SK-N-SH (cell line): Measurements from ENCODE around the gene SYT7. TPM values are rescaled to one million over a fixed set of nuclear protein-coding genes. Genes with fewer than 3 reads are reported as not detected.

Experiments
- CTCF ChIA-PET: fragments of 300-600, 350-600 bp; formaldehyde crosslinking; extraction: SDS; loops from one replicate; lab custom pipeline; 2021; lab: Yijun Ruan, JAX
- POLR2A ChIA-PET: fragments of 350-600 bp; sonication (Branson Sonifier 250); formaldehyde crosslinking; extraction: SDS; loops from one replicate; lab custom pipeline; 2020; ENCODE audit warnings: antibody characterized with exemption, inconsistent platforms; lab: Yijun Ruan, JAX
- DNase-seq: peaks from one replicate; pipeline ENCODE4 v3.0.0; 2012
- H2AFZ ChIP-seq: fragments of 200-600 bp; sonication (generic); 2 replicates; pipeline ENCODE4 v1.8.1; 2016; ENCODE audit warnings: antibody characterized with exemption, mild to moderate bottlenecking, low read depth
- H3F3A ChIP-seq: fragments of 200-600 bp; sonication (generic); replicated peaks from 2 replicates; pipeline ENCODE3; 2016; ENCODE audit warnings: antibody characterized with exemption, mild to moderate bottlenecking; ENCODE audit not compliant: insufficient read depth
- H3K27ac ChIP-seq, 2 experiments: fragments of 200-500 bp in 1 of 2; fragments of 200-600 bp in 1 of 2; sonication (Bioruptor generic) in 1 of 2; sonication (generic), shearing (Covaris generic) in 1 of 2; 2 replicates each; pipeline versions ENCODE4 v1.5.1 to v1.6.1; 2014 to 2016; ENCODE audit warnings: low read depth in 2 of 2, inconsistent platforms in 1 of 2, low read length in 1 of 2, mild to moderate bottlenecking in 1 of 2, mixed read lengths in 1 of 2
- H3K27me3 ChIP-seq: fragments of 200-600 bp; sonication (generic), shearing (Covaris generic); 2 replicates; pipeline ENCODE4 v1.6.1; 2016; ENCODE audit warnings: mixed run types; ENCODE audit not compliant: insufficient read depth
- H3K36me3 ChIP-seq, 2 experiments: fragments of 200-500 bp in 1 of 2; fragments of 200-600 bp in 1 of 2; sonication (Bioruptor generic) in 1 of 2; sonication (generic) in 1 of 2; replicated peaks in 1 of 2; 2 replicates each; pipeline versions ENCODE3 to v1.5.1; 2014 to 2016; ENCODE audit warnings: low read length in 1 of 2, mild to moderate bottlenecking in 1 of 2; ENCODE audit not compliant: insufficient read depth in 2 of 2, control insufficient read depth in 1 of 2
- H3K4me1 ChIP-seq, 2 experiments: fragments of 200-500 bp in 1 of 2; fragments of 200-600 bp in 1 of 2; sonication (Bioruptor generic) in 1 of 2; sonication (generic), shearing (Covaris generic) in 1 of 2; 2 replicates each; pipeline versions ENCODE4 v1.5.1 to v1.6.1; 2014 to 2016; ENCODE audit warnings: low read depth in 1 of 2, low read length in 1 of 2, mixed run types in 1 of 2; ENCODE audit not compliant: insufficient read depth in 2 of 2, control insufficient read depth in 1 of 2
- H3K4me2 ChIP-seq: fragments of 200-600 bp; sonication (generic), shearing (Covaris generic); 2 replicates; pipeline ENCODE4 v1.6.1; 2017; ENCODE audit warnings: mixed run types
- H3K4me3 ChIP-seq, 2 experiments: fragments of 200-500 bp in 1 of 2; fragments of 200-600 bp in 1 of 2; sonication (Bioruptor generic) in 1 of 2; sonication (generic), shearing (Covaris generic) in 1 of 2; 2 replicates each; pipeline versions ENCODE4 v1.5.1 to v1.8.1; 2014 to 2016; ENCODE audit warnings: low read depth in 2 of 2, inconsistent platforms in 1 of 2, low read length in 1 of 2, mild to moderate bottlenecking in 1 of 2, mixed read lengths in 1 of 2, moderate library complexity in 1 of 2
- H3K79me2 ChIP-seq: fragments of 200-600 bp; sonication (generic); 2 replicates; pipeline ENCODE4 v1.8.1; 2017; ENCODE audit warnings: mild to moderate bottlenecking; ENCODE audit not compliant: insufficient read depth
- H3K9ac ChIP-seq: fragments of 200-600 bp; sonication (generic); 2 replicates; pipeline ENCODE4 v1.6.1; 2017; ENCODE audit warnings: mixed run types
- H3K9me2 ChIP-seq: fragments of 200-600 bp; sonication (generic); 2 replicates; pipeline ENCODE4 v1.6.1; 2017; ENCODE audit warnings: mixed run types
- H3K9me3 ChIP-seq: fragments of 200-600 bp; sonication (generic); 2 replicates; pipeline ENCODE4 v1.6.1; 2017; ENCODE audit warnings: mixed run types, mild to moderate bottlenecking, moderate library complexity
- H4K20me1 ChIP-seq: fragments of 200-600 bp; sonication (generic); 2 replicates; pipeline ENCODE4 v1.6.1; 2017; ENCODE audit warnings: mild to moderate bottlenecking, mixed run types; ENCODE audit not compliant: insufficient read depth
- CHD2 ChIP-seq: fragments of 150-350 bp; IDR thresholded peaks from 2 replicates; pipeline ENCODE4 v1.6.1; 2018; ENCODE audit warnings: low read length; ENCODE audit not compliant: partially characterized antibody
- EP300 ChIP-seq, 2 experiments: IDR thresholded peaks; 2 replicates each; pipeline versions ENCODE4 v1.4.0 to v1.6.1; 2012; ENCODE audit warnings: borderline replicate concordance in 1 of 2, low read depth in 1 of 2, low read length in 1 of 2
- EZH2phosphoT487 ChIP-seq: fragments of 200-600 bp; sonication (generic); IDR thresholded peaks from 2 replicates; pipeline ENCODE4 v1.6.1; 2017; ENCODE audit warnings: low read depth, mixed run types, mild to moderate bottlenecking, antibody characterized with exemption, moderate library complexity, borderline replicate concordance
- FOSL2 ChIP-seq: IDR thresholded peaks from 2 replicates; pipeline ENCODE4 v1.4.0; 2012; ENCODE audit warnings: low read depth, mild to moderate bottlenecking, moderate library complexity, borderline replicate concordance
- FOXJ3 ChIP-seq: sonication (generic); formaldehyde crosslinking; IDR thresholded peaks from 2 replicates; pipeline ENCODE4 v1.5.1; 2020; ENCODE audit warnings: mild to moderate bottlenecking, missing genetic modification reagents
- GABPA ChIP-seq: IDR thresholded peaks from 2 replicates; pipeline ENCODE4 v1.4.0; 2012; ENCODE audit warnings: low read depth, mild to moderate bottlenecking
- GATA2 ChIP-seq: sonication (generic); formaldehyde crosslinking; IDR thresholded peaks from 2 replicates; pipeline ENCODE4 v1.5.0; 2020; ENCODE audit warnings: mild to moderate bottlenecking, missing genetic modification reagents
- JUND ChIP-seq: IDR thresholded peaks from 2 replicates; pipeline ENCODE4 v1.4.0; 2012
- MAX ChIP-seq: IDR thresholded peaks from 2 replicates; pipeline ENCODE4 v1.4.0; 2012; ENCODE audit warnings: low read depth
- MEF2A ChIP-seq: IDR thresholded peaks from 2 replicates; pipeline ENCODE4 v1.4.0; 2012; ENCODE audit warnings: low read depth, borderline replicate concordance
- NFIC ChIP-seq: IDR thresholded peaks from 2 replicates; pipeline ENCODE4 v1.4.0; 2012; ENCODE audit warnings: borderline replicate concordance
- RAD21 ChIP-seq: IDR thresholded peaks from 2 replicates; pipeline ENCODE4 v1.6.1; 2012; ENCODE audit warnings: mild to moderate bottlenecking, low read length
- RCOR1 ChIP-seq: fragments of 150-350 bp; IDR thresholded peaks from 2 replicates; pipeline ENCODE4 v1.6.1; 2017; ENCODE audit warnings: antibody characterized with exemption, low read length
- RFX5 ChIP-seq: IDR thresholded peaks from 2 replicates; pipeline ENCODE4 v1.6.1; 2012; ENCODE audit warnings: mild to moderate bottlenecking, improper control_type of control experiment, low read length
- RXRA ChIP-seq: IDR thresholded peaks from 2 replicates; pipeline ENCODE4 v1.4.0; 2012; ENCODE audit warnings: low read depth, mild to moderate bottlenecking, borderline replicate concordance
- SIN3A ChIP-seq: IDR thresholded peaks from 2 replicates; pipeline ENCODE4 v1.6.1; 2012; ENCODE audit warnings: low read depth, mild to moderate bottlenecking, low read length, moderate library complexity, borderline replicate concordance
- SMC3 ChIP-seq: IDR thresholded peaks from 2 replicates; pipeline ENCODE4 v1.6.1; 2012; ENCODE audit warnings: low read depth, low read length, improper control_type of control experiment
- TCF12 ChIP-seq: IDR thresholded peaks from 2 replicates; pipeline ENCODE4 v1.4.0; 2012
- TEAD4 ChIP-seq: IDR thresholded peaks from 2 replicates; pipeline ENCODE4 v1.4.0; 2012; ENCODE audit warnings: mild to moderate bottlenecking, borderline replicate concordance; ENCODE audit not compliant: insufficient read depth
- USF1 ChIP-seq: IDR thresholded peaks from 2 replicates; pipeline ENCODE4 v1.4.0; 2012; ENCODE audit warnings: low read depth, borderline replicate concordance
- YY1 ChIP-seq: IDR thresholded peaks from 2 replicates; pipeline ENCODE4 v1.4.0; 2012; ENCODE audit warnings: low read depth, mild to moderate bottlenecking
- ZBTB33 ChIP-seq: IDR thresholded peaks from 2 replicates; pipeline ENCODE4 v1.4.0; 2012; ENCODE audit warnings: low read depth, borderline replicate concordance
- WGBS: methylation state at CpG from one replicate; pipeline ENCODE4 v1.1.6; 2017; ENCODE audit warnings: low lambda C conversion rate; 5-methylcytosine and 5-hydroxymethylcytosine counted together
- polyA plus RNA-seq, 3 experiments: library from polyadenylated mRNA; depleted of rRNA; stranded (reverse); fragments of >200 nt; gene quantifications; 2 replicates each; pipeline ENCODE4 v1.2.3, GENCODE V29; 2012
- TF ChIP-seq, protein P1 (sequence below): IDR thresholded peaks from 2 replicates; pipeline ENCODE4 v1.6.1; 2012; ENCODE audit warnings: mild to moderate bottlenecking, low read depth, low read length, moderate library complexity

Gene SYT7
- polyA plus RNA-seq, 1 of the 3 experiments (the other 2 are of a cell fraction): 1.1 TPM

GRCh38 chr11:61625525-61625924 is 44.6 kb upstream of the SYT7 start (continued):
- TF ChIP-seq GATA2 (CRISPR knock-in tag): no peak
- TF ChIP-seq EZH2phosphoT487: no peak
- TF ChIP-seq FOXJ3 (CRISPR knock-in tag): no peak
- TF ChIP-seq, protein P1, sequence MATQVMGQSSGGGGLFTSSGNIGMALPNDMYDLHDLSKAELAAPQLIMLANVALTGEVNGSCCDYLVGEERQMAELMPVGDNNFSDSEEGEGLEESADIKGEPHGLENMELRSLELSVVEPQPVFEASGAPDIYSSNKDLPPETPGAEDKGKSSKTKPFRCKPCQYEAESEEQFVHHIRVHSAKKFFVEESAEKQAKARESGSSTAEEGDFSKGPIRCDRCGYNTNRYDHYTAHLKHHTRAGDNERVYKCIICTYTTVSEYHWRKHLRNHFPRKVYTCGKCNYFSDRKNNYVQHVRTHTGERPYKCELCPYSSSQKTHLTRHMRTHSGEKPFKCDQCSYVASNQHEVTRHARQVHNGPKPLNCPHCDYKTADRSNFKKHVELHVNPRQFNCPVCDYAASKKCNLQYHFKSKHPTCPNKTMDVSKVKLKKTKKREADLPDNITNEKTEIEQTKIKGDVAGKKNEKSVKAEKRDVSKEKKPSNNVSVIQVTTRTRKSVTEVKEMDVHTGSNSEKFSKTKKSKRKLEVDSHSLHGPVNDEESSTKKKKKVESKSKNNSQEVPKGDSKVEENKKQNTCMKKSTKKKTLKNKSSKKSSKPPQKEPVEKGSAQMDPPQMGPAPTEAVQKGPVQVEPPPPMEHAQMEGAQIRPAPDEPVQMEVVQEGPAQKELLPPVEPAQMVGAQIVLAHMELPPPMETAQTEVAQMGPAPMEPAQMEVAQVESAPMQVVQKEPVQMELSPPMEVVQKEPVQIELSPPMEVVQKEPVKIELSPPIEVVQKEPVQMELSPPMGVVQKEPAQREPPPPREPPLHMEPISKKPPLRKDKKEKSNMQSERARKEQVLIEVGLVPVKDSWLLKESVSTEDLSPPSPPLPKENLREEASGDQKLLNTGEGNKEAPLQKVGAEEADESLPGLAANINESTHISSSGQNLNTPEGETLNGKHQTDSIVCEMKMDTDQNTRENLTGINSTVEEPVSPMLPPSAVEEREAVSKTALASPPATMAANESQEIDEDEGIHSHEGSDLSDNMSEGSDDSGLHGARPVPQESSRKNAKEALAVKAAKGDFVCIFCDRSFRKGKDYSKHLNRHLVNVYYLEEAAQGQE: no peak
- TF ChIP-seq, all 33 proteins: peak for 0

- DNase-seq: no peak
- no peak overlapping the region for H2AFZ ChIP-seq
- no peaks in the 10 kb centered on the region for H3K9me3 ChIP-seq
- no peak overlapping the region for H3K4me3 ChIP-seq
- TF ChIP-seq USF1 (no peak), GABPA (no peak), CHD2 (no peak), JUND (no peak), ZBTB33 (no peak), TCF12 (no peak), TEAD4 (no peak), MEF2A (no peak), RXRA (no peak), FOSL2 (no peak), SMC3 (no peak), MAX (no peak), YY1 (no peak), RCOR1 (no peak), EP300 (IDR thresholded peaks at IDR 0.05; ENCODE audit: borderline replicate concordance in 1 of 2, low read depth in 1 of 2, low read length in 1 of 2) (no peak), RAD21 (no peak), RFX5 (no peak), NFIC (no peak), SIN3A (no peak)
- WGBS: 47% methylated on average over 5 of the region's 7 CpGs
- no peak overlapping the region for H3K9ac ChIP-seq
- no peaks in the 10 kb centered on the region for H3K79me2 ChIP-seq
- no peaks in the 10 kb centered on the region for H3F3A ChIP-seq
- peaks cover 9% of the 10 kb centered on the region; the same call in 1 of the 2 replicates for H3K27me3 ChIP-seq
- no peaks in the 10 kb centered on the region for H4K20me1 ChIP-seq
- H3K27ac ChIP-seq: no peak overlapping the region
- POLR2A ChIA-PET: no interaction called here
- H3K4me2 ChIP-seq: no peak overlapping the region
- CTCF ChIA-PET: interaction anchor here (8.3 kb wide), 1 partner anchor 105 kb away, joined by 35 read pairs; no protein-coding TSS in a partner anchor
- no peaks in the 10 kb centered on the region for H3K36me3 ChIP-seq
- peaks cover 0 to 2% of the 10 kb centered on the region in 2 experiments; a peak in 1 of 4 replicates for H3K4me1 ChIP-seq
- no peaks in the 10 kb centered on the region for H3K9me2 ChIP-seq
Measured at GRCh38 chr11:61621917-61622585, 41.2 kb upstream of the SYT7 start.
